ENCODE measurements around the gene ACAD10. TPM values are rescaled to one million over a fixed set of nuclear protein-coding genes. Genes with fewer than 3 reads are reported as not detected.
A peak's percentile ranks its signal among the peaks of the same experiment; 100 is the strongest.

The ACAD10 gene
- total and polyA plus RNA-seq, 2 of the 13 experiments (the other 11 are each of a cell fraction or from before 2014, with no cell fraction given), result 15.2 to 16.3 TPM

- TF ChIP-seq WIZ (CRISPR knock-in tag; IDR thresholded peaks at IDR 0.05) (no peak), TEF (CRISPR knock-in tag; IDR thresholded peaks at IDR 0.05) (0 out of 2 replicates have a peak, but pooled peaks have one; percentile 20), ISX (CRISPR knock-in tag; conservative IDR thresholded peaks at IDR 0.05) (no peak), RBM39 (IDR thresholded peaks at IDR 0.05; ENCODE audit: low read depth, low read length, poor library complexity, severe bottlenecking) (peak; percentile 14), IRF1 (CRISPR knock-in tag; IDR thresholded peaks at IDR 0.05; ENCODE audit: low read depth) (no peak), CEBPB (IDR thresholded peaks at IDR 0.05; ENCODE audit: borderline replicate concordance, low read depth, low read length) (peak; percentile 37; the same call in 1 of the 2 replicates), HNF4G (IDR thresholded peaks at IDR 0.05; ENCODE audit: borderline replicate concordance, low read depth, low read length) (peak; percentile 58), HNF4G (CRISPR knock-in tag; IDR thresholded peaks at IDR 0.05; ENCODE audit: borderline replicate concordance, low read depth) (no peak), ZNF747 (CRISPR knock-in tag; IDR thresholded peaks at IDR 0.05; ENCODE audit: borderline replicate concordance) (0 out of 2 replicates have a peak, but pooled peaks have one; percentile 2), ZNF790 (CRISPR knock-in tag; IDR thresholded peaks at IDR 0.05; ENCODE audit: borderline replicate concordance) (no peak), ZNF709 (CRISPR knock-in tag; IDR thresholded peaks at IDR 0.05) (0 out of 2 replicates have a peak, but pooled peaks have one; percentile 9), ZNF30 (CRISPR knock-in tag; IDR thresholded peaks at IDR 0.05) (no peak), TP53 (CRISPR knock-in tag; conservative IDR thresholded peaks at IDR 0.05) (no peak), ATRX (CRISPR knock-in tag; IDR thresholded peaks at IDR 0.05; ENCODE audit: borderline replicate concordance) (no peak), NFE2L1 (CRISPR knock-in tag; IDR thresholded peaks at IDR 0.05; ENCODE audit: borderline replicate concordance) (no peak), FOSL2 (CRISPR knock-in tag; IDR thresholded peaks at IDR 0.05) (0 out of 2 replicates have a peak, but pooled peaks have one; percentile 6)
- TF ChIP-seq, protein P1, sequence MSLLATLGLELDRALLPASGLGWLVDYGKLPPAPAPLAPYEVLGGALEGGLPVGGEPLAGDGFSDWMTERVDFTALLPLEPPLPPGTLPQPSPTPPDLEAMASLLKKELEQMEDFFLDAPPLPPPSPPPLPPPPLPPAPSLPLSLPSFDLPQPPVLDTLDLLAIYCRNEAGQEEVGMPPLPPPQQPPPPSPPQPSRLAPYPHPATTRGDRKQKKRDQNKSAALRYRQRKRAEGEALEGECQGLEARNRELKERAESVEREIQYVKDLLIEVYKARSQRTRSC (CRISPR knock-in tag; IDR thresholded peaks at IDR 0.05; ENCODE audit: low read depth), result no peak
- TF ChIP-seq, protein P2, sequence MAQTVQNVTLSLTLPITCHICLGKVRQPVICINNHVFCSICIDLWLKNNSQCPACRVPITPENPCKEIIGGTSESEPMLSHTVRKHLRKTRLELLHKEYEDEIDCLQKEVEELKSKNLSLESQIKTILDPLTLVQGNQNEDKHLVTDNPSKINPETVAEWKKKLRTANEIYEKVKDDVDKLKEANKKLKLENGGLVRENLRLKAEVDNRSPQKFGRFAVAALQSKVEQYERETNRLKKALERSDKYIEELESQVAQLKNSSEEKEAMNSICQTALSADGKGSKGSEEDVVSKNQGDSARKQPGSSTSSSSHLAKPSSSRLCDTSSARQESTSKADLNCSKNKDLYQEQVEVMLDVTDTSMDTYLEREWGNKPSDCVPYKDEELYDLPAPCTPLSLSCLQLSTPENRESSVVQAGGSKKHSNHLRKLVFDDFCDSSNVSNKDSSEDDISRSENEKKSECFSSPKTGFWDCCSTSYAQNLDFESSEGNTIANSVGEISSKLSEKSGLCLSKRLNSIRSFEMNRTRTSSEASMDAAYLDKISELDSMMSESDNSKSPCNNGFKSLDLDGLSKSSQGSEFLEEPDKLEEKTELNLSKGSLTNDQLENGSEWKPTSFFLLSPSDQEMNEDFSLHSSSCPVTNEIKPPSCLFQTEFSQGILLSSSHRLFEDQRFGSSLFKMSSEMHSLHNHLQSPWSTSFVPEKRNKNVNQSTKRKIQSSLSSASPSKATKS (CRISPR knock-in tag; IDR thresholded peaks at IDR 0.05), result no peak
- TF ChIP-seq, protein P3, sequence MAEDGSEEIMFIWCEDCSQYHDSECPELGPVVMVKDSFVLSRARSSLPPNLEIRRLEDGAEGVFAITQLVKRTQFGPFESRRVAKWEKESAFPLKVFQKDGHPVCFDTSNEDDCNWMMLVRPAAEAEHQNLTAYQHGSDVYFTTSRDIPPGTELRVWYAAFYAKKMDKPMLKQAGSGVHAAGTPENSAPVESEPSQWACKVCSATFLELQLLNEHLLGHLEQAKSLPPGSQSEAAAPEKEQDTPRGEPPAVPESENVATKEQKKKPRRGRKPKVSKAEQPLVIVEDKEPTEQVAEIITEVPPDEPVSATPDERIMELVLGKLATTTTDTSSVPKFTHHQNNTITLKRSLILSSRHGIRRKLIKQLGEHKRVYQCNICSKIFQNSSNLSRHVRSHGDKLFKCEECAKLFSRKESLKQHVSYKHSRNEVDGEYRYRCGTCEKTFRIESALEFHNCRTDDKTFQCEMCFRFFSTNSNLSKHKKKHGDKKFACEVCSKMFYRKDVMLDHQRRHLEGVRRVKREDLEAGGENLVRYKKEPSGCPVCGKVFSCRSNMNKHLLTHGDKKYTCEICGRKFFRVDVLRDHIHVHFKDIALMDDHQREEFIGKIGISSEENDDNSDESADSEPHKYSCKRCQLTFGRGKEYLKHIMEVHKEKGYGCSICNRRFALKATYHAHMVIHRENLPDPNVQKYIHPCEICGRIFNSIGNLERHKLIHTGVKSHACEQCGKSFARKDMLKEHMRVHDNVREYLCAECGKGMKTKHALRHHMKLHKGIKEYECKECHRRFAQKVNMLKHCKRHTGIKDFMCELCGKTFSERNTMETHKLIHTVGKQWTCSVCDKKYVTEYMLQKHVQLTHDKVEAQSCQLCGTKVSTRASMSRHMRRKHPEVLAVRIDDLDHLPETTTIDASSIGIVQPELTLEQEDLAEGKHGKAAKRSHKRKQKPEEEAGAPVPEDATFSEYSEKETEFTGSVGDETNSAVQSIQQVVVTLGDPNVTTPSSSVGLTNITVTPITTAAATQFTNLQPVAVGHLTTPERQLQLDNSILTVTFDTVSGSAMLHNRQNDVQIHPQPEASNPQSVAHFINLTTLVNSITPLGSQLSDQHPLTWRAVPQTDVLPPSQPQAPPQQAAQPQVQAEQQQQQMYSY (CRISPR knock-in tag; IDR thresholded peaks at IDR 0.05), result 0 out of 2 replicates have a peak, but pooled peaks have one; percentile 26
Observed at GRCh38 chr12:111767362-111768158, 81.7 kb downstream of the ACAD10 start (continued).

All from HepG2 (cell line).